Activated naive CD4-positive, alpha-beta T cell treated with anti-CD3 and anti-CD28 coated beads, Interleukin-2, amount 10 ng/mL, durations not matched to agents 5 hours and 36 hours (primary cell): Measurements from ENCODE around the gene LRRC27. TPM values are rescaled to one million over a fixed set of nuclear protein-coding genes. Genes with fewer than 3 reads are reported as not detected.

Experiments
- total RNA-seq, 2 experiments: library from RNA; stranded (reverse); gene quantifications; one replicate each; pipeline ENCODE4 v1.2.3, GENCODE V29; 2021

Gene LRRC27
- total RNA-seq, result 1 to 10 TPM; 4.5 to 6.2 TPM

GRCh38 chr10:132331601-132332432 lies at the start of gene LRRC27:
LRRC27 (plus strand) TSS chr10:132332193; CDS start chr10:132333525, 1,332 bp downstream.

DNA sequence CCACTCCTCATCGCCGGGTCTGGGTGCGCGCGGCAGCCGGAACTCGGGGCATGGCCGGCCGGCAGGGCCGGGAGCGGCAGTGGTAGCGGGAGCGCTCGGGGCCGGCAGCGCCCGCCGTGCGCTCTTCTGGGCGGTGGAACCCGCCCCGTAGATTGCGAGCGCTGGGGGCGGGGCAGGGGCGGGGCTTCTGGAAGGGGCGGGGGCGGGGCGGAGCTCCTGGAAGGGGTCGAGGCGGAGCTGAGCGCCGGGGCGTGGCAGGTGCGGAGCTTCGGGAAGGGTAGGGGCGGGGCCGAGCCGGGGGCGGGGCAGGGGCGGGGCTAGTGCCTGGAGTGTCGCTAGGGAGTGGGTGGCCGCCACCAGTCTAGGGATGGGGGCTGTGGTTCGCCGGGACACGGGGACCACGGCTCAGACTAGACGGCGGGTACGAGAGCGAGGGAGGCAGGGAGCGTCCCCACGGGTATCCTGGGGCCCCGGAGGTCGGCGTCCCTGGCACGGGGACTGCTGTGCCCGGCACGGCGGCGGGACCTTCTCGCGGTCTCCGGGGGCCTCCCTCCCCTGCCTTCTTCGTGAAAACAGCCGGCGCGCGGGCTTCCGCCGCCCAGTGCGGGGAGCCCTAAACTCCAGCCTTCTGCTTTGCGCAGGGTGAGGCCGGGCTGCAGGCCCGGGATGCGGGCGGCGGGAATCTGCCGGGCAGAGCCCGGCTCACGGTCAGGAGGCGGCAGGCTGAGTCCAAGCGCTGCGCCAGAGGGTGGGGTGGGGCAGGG lies 24.0 kb upstream of the LRRC27 start, which contains the start of gene STK32C:
TSS of gene STK32C (minus strand) at position 128 of the 764 bp plus-strand sequence. CDS start at position 11, 117 bp downstream.

DNA sequence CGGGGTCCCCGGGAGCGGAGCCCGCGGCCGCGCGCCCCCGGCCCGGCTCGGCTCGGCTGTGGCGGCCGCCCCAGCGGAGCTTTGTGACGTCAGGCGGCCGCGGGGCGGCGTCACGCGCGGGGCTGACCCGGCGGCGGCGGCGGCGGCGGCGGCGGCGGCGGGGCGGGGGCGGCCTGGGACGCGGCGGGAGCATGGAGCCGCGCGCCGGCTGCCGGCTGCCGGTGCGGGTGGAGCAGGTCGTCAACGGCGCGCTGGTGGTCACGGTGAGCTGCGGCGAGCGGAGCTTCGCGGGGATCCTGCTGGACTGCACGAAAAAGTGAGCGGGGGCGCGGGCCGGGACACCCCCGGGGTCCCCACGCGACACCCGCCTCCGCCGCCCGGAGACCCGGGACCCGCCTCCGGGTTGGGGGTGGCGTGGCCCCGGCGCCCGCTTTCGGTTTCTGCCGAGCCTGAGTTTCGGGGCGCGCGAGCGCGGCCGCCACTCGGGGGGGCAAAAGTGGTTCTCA lies 65.1 kb downstream of the LRRC27 start, which contains the start of gene PWWP2B:
TSS of gene PWWP2B (plus strand) at position 165 of the 506 bp plus-strand sequence. CDS start at position 192, 27 bp downstream.

Other genes starting within 250 kb of the LRRC27 start
- 1 to 10 TPM; 6.4 to 6.8 TPM for gene DPYSL4, start 145.2 kb upstream of the LRRC27 start, total RNA-seq
- 1 to 10 TPM; 9.3 to 9.7 TPM for gene STK32C, start 24.2 kb upstream of the LRRC27 start, total RNA-seq
- 10 to 100 TPM; 13.0 to 14.0 TPM for gene PWWP2B, start 65.0 kb downstream of the LRRC27 start, total RNA-seq
- 10 to 100 TPM; 14.4 to 15.3 TPM for gene INPP5A, start 205.6 kb downstream of the LRRC27 start, total RNA-seq